ENCODE data around the gene DPYSL5. TPM values are rescaled to one million over a fixed set of nuclear protein-coding genes. Genes with fewer than 3 reads are reported as not detected.

DPYSL5 gene
- total RNA-seq, 1 experiment from 2014 or later: not detected

DNA sequence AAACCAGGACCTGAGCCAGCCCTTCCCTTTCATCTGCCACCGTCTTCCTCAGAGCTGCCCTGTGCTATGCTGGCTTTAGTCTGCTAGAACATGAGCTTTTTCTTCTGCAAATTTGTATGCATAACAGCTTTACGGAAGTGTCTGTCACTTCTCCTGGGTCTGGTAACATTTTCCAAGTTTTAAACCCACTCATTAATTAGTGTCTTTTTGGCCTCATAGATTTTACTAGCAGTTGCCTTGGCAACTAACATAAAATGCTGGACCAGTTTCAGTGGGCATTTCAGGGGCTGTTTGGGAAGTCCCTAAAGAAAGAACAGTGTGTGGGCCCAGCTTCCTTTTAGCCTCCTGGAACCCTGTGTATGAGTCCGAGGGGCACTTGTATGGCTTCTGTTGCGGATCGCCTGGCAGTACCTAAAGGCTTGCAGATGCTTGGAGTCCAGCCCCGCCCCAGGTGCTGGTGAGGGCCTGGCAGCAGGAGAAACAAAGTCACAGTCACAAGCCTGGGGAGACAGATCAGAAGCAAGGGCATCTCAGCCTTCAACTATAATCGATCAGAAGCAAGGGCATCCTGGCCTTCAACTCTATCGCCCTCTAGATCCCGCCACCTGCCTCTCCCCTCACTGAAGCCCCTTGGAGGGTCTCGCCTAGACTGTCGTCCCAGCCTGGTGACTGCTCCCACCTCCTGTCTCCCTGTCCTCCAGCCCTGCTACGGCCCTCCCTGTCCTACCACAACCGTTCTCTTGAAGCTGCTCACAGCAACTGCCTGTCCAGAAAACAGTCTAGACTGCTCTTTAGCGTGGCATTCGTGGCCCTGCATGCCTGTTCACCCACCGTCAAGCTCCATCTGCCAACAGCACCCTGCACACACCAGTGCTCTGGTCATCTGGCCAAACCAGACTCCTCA, 85.8 kb downstream of the DPYSL5 start:
- H3K4me1 Mint-ChIP-seq (ENCODE audit: insufficient read depth, unreplicated experiment): no peaks in the 10 kb centered on the region
- ChIA-PET POLR2A (interaction anchor here (0.5 kb wide), 1 partner anchor 537 kb away, joined by 4 read pairs; no protein-coding TSS in a partner anchor), CTCF (interaction anchor here (0.5 to 1.6 kb wide), 3 partner anchors 9 to 89 kb away, joined by 3 to 4 read pairs (median 3); no protein-coding TSS in a partner anchor)
- no TSS peak for BruUV-seq (replicated peaks)
- H3K27me3 Mint-ChIP-seq (ENCODE audit: insufficient read depth, unreplicated experiment): peaks cover 45% of the 10 kb centered on the region
- no peaks in the 10 kb centered on the region for H3K9me3 Mint-ChIP-seq (ENCODE audit: unreplicated experiment)
- no peak for DNase-seq (ENCODE audit: unreplicated experiment)
- intact Hi-C loops (cut with micrococcal nuclease): no loop called here
- H3K4me3 Mint-ChIP-seq (ENCODE audit: unreplicated experiment): no peak overlapping the region
- no peaks in the 10 kb centered on the region for H3K36me3 Mint-ChIP-seq (ENCODE audit: insufficient read depth, unreplicated experiment)
- H3K27ac Mint-ChIP-seq (ENCODE audit: low read depth, unreplicated experiment): no peak overlapping the region
- TF ChIP-seq, protein P1, sequence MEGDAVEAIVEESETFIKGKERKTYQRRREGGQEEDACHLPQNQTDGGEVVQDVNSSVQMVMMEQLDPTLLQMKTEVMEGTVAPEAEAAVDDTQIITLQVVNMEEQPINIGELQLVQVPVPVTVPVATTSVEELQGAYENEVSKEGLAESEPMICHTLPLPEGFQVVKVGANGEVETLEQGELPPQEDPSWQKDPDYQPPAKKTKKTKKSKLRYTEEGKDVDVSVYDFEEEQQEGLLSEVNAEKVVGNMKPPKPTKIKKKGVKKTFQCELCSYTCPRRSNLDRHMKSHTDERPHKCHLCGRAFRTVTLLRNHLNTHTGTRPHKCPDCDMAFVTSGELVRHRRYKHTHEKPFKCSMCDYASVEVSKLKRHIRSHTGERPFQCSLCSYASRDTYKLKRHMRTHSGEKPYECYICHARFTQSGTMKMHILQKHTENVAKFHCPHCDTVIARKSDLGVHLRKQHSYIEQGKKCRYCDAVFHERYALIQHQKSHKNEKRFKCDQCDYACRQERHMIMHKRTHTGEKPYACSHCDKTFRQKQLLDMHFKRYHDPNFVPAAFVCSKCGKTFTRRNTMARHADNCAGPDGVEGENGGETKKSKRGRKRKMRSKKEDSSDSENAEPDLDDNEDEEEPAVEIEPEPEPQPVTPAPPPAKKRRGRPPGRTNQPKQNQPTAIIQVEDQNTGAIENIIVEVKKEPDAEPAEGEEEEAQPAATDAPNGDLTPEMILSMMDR (IDR thresholded peaks at IDR 0.05; ENCODE audit: unreplicated experiment): no peak

DNA sequence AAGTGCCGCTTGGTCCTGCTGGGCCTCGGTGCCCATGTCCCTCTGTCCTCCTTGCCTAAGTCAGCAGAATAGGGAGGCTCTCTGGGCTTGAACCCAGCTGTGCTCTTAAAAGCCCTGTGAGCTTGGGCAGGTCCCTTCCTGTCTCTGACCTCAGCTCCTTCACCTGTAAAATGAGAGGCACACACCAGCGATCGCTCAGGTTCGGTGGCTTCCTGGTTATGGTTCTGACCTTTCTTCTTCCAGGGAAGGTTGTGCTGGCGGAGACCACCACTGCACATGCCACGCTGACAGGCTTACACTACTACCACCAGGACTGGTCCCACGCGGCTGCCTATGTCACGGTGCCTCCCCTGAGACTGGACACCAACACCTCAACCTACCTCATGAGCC, 86.4 kb downstream of the DPYSL5 start:
- H3K36me3 Mint-ChIP-seq (ENCODE audit: insufficient read depth, unreplicated experiment): no peaks in the 10 kb centered on the region
- H3K4me3 Mint-ChIP-seq (ENCODE audit: unreplicated experiment): no peak overlapping the region
- BruUV-seq (replicated peaks): no TSS peak
- ChIA-PET POLR2A (no interaction called here), CTCF (interaction anchor here (0.5 to 1.6 kb wide), 3 partner anchors 9 to 90 kb away, joined by 3 to 4 read pairs (median 3); no protein-coding TSS in a partner anchor)
- peaks cover 45% of the 10 kb centered on the region for H3K27me3 Mint-ChIP-seq (ENCODE audit: insufficient read depth, unreplicated experiment)
- no peaks in the 10 kb centered on the region for H3K4me1 Mint-ChIP-seq (ENCODE audit: insufficient read depth, unreplicated experiment)
- no peak overlapping the region for H3K27ac Mint-ChIP-seq (ENCODE audit: low read depth, unreplicated experiment)
- intact Hi-C loops (cut with micrococcal nuclease): no loop called here
- no peaks in the 10 kb centered on the region for H3K9me3 Mint-ChIP-seq (ENCODE audit: unreplicated experiment)
- DNase-seq (ENCODE audit: unreplicated experiment): no peak
- TF ChIP-seq, protein P1 (IDR thresholded peaks at IDR 0.05; ENCODE audit: unreplicated experiment): no peak

DNA sequence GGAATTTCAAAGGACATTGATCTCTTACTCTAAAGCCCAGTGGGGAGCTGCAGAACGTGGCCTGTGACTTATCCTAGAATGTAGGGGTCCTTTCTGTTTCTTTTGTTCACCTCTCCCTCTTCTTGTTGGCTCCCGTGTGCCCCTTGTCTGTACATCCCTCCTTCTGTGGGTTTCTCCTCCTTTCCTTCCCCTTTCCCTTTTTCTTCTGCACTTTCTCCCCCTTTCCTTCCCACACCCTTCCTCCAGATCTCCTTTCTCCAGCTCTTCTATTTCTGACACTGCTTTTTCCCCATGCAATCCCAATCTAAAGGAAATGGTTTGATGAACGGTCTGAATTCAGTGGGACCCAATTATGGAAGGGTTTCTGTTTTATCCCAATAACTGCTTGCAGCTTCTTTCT, 87.1 kb downstream of the DPYSL5 start:
- ChIA-PET CTCF (interaction anchor here (1.1 to 1.6 kb wide), 3 partner anchors 8 to 89 kb away, joined by 3 to 5 read pairs (median 4); no protein-coding TSS in a partner anchor), POLR2A (no interaction called here)
- BruUV-seq (replicated peaks): no TSS peak
- Mint-ChIP-seq H3K4me3 (ENCODE audit: unreplicated experiment) (no peak overlapping the region), H3K4me1 (ENCODE audit: insufficient read depth, unreplicated experiment) (no peaks in the 10 kb centered on the region), H3K27ac (ENCODE audit: low read depth, unreplicated experiment) (no peak overlapping the region), H3K27me3 (ENCODE audit: insufficient read depth, unreplicated experiment) (peaks cover 45% of the 10 kb centered on the region), H3K36me3 (ENCODE audit: insufficient read depth, unreplicated experiment) (no peaks in the 10 kb centered on the region), H3K9me3 (ENCODE audit: unreplicated experiment) (no peaks in the 10 kb centered on the region)
- intact Hi-C loops (cut with micrococcal nuclease): no loop called here
- TF ChIP-seq, protein P1 (IDR thresholded peaks at IDR 0.05; ENCODE audit: unreplicated experiment): no peak
- no peak for DNase-seq (ENCODE audit: unreplicated experiment)

DNA sequence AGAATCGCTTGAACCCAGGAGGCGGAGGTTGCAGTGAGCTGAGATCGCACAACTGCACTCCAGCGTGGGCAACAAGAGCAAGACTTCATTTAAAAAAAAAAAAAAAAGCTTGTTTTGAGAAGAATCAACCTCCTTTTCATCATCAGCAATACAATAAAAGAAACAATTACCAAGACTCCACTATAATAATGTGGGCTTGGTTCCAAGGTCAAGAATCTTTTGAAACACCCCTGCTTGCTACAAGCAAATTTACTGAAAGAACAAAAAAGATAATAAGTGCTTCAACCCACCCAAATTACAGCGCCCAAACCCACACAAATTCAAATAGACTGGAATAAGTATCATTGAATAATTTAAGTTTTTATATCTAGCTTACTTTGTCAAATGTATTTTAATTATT, 88.9 kb downstream of the DPYSL5 start:
- intact Hi-C loops (cut with micrococcal nuclease): no loop called here
- ChIA-PET POLR2A (no interaction called here), CTCF (interaction anchor here (0.6 to 0.9 kb wide), 2 partner anchors 14 to 1434 kb away, joined by 4 to 6 read pairs; no protein-coding TSS in a partner anchor)
- TF ChIP-seq, protein P1 (IDR thresholded peaks at IDR 0.05; ENCODE audit: unreplicated experiment): no peak
- no TSS peak for BruUV-seq (replicated peaks)
- H3K36me3 Mint-ChIP-seq (ENCODE audit: insufficient read depth, unreplicated experiment): no peaks in the 10 kb centered on the region
- no peak for DNase-seq (ENCODE audit: unreplicated experiment)
- H3K27ac Mint-ChIP-seq (ENCODE audit: low read depth, unreplicated experiment): no peak overlapping the region
- H3K9me3 Mint-ChIP-seq (ENCODE audit: unreplicated experiment): no peaks in the 10 kb centered on the region
- peaks cover 7% of the 10 kb centered on the region for H3K4me1 Mint-ChIP-seq (ENCODE audit: insufficient read depth, unreplicated experiment)
- H3K4me3 Mint-ChIP-seq (ENCODE audit: unreplicated experiment): no peak overlapping the region
- H3K27me3 Mint-ChIP-seq (ENCODE audit: insufficient read depth, unreplicated experiment): peaks cover 43% of the 10 kb centered on the region
